ENCODE data around the gene APOO.

The APOO gene

DNA sequence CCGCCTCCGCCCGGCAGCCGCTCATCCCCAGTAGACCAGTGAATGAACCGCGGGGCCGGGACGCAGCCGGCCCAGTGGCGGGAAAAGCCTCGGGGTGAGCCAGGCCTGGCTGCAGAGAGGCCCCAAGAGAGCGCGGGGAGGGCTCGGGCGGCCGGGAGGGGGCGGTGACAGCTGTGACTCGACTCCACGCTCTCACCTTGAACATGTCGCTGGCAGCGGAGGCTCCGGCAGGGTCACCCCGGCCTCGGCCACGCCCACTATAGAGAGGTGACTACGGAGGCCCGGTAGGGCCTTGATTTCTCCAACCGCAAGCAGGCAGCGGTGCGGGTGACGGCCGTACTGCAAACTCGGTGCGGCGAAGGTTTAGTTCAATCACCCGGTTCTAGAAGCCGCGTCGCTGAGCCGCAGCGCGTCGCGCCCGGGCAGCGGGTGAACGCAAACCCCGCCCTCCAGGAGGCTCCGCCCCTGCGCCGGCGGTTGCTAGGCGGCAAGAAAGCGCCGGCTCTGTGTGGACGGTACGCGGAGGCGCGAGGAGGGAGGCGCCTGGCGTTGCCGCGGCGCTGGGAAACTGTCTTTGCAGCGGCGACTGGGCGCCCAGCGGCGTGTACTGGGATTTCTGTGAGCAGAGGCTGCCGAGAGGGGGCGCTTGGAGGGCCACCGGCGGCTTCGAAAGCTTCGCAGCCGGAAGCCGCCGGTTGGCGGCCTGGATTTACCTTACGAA, at the start of gene APOO, which contains the start of gene CXorf58:
Gene APOO, minus strand, starts transcription at position 441 of the 721 bp plus-strand sequence. Its CDS starts 236 bp downstream, at position 205.
Gene CXorf58, plus strand, starts transcription at position 509 of the 721 bp plus-strand sequence. CDS start 2,297 bp downstream, outside the sequence.
- peak; percentile 95 for DNase-seq (ENCODE audit: low read depth, low spot score)

- no peak for DNase-seq (ENCODE audit: low read depth, low spot score)
These were observed 46.7 kb upstream of the APOO start for GRCh38 chrX:23954396-23954795.

GRCh38 chrX:23953908-23954269, 46.2 kb upstream of the APOO start:
- DNase-seq (ENCODE audit: low read depth, low spot score) = no peak

DNA sequence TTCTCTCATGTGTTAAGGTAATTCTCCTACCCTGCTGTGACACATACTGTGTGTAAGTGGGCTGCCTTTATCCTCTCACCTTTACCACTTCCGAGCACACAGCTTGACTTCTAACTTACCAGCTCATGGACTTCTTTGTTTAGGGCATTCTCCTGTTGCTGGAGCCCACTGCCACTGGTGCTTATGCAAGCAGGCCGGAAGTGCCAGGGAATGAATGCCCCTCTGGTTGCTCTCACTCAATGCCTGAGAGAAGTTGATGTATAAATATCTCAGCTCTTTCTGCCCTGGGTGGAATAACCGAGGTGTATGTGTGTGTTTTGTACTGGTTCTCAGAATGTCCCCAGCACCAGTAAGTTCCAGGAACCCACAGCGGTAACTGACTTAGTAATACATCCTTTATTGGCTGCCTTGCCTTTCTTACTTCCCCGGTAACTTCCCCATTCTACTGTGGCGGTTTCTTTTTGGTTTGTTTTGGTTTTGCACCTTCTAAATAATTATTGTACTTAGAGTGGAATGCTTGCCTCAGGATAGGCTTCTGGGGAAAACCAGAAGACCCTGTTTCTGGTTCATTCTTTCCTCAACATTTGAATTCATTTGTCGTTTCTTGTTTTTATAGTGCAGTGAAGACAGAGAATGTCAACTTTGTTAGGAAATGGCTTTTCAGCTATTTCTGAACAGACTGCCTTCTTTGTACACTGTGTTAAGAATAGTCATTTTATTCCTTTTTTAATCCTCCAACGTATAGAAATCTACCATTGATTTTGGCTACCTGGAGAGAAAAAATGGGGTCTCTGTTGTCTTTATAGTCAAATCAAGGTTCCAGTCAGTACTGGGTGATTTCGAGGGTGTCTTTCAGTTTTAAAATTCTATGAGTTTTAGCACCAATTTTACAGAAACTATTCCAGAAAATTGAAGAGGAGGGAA, 45.5 kb upstream of the APOO start:
- peak; percentile 5 for DNase-seq (ENCODE audit: low read depth, low spot score)

- no peak for DNase-seq (ENCODE audit: low read depth, low spot score)
These were observed 44.7 kb upstream of the APOO start for GRCh38 chrX:23952391-23952790.

GRCh38 chrX:23945206-23945605, 37.5 kb upstream of the APOO start:
- no peak for DNase-seq (ENCODE audit: low read depth, low spot score)

DNA sequence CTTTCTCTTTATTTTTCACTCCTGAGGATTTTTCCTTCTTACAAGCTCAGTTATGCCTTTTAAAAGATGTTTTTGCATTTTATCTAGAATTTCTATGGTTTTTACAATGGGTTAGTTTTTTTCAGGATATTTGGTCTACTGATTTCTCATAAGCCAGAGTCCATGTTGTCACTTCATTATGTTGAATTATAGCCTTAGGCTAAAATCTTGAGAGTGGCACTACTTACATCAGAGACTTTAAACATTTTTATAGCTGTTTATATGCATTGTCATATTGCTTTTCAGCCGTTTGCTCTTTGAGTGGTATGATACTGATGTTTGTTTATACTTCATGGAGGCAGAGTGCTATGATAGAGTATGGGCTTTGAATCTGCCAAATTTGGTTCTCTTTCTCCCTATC, 36.5 kb upstream of the APOO start:
- no peak for DNase-seq (ENCODE audit: low read depth, low spot score)

GRCh38 chrX:23939203-23939602, 31.5 kb upstream of the APOO start:
- no peak for DNase-seq (ENCODE audit: low read depth, low spot score)

- no peak for DNase-seq (ENCODE audit: low read depth, low spot score)
These were observed 31.0 kb upstream of the APOO start for GRCh38 chrX:23938690-23939089.

DNA sequence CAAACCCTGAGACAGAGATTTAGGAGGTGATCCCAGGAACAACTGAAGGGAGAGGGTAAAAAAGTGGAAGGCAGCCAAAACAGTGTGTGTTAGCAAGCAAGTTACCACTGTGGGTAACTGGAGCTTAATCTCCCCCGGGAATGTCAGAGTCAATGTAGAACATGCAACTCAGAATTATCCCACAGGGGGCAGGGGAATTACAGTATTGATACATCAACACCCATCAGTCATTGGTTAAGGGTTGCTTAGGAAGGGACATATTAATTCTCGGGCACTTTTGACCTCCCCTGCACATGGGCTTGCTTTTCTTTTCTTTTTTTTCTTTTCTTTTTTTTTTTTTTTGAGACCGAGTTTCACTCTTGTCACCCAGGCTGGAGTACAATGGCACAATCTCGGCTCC, 29.4 kb upstream of the APOO start:
- peak; percentile 2 for DNase-seq (ENCODE audit: low read depth, low spot score)

DNA sequence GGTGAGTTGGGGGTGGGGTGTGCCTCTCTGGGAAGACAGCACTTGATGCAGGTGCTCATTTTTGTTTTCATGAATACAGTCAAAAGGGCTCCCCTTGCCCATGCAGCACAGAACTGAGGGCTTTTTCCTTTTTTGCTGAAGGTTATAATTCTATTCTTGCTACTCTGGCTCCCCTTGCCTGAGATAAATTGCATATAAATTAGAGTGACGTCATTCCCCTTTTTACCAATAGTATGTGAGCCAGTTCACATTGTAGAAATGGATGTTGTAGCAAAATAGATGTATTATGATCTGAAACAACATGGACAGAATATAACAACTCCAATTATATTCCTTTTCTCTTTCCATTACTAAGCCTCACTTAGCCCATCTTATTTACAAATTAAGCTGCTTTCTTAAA, 28.4 kb upstream of the APOO start:
- no peak for DNase-seq (ENCODE audit: low read depth, low spot score)

DNA sequence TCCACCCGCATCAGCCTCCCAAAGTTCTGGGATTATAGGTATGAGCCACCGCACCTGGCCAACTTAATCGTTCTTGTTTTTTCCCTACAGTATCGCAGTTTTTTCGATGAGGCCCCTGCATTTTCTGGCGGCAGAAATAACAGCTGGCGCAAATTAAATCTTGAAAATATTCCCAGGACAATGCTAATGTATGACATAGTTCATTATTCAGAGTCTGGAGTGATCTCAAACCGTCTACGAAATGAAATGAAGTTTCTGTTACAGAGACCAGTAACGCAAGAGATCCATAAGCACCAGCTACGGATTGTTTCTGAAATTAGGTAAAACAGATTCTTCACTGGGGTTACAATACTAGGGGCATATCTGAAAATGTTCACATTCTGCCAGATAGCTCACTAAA, 27.4 kb upstream of the APOO start:
- DNase-seq (ENCODE audit: low read depth, low spot score) = no peak

DNA sequence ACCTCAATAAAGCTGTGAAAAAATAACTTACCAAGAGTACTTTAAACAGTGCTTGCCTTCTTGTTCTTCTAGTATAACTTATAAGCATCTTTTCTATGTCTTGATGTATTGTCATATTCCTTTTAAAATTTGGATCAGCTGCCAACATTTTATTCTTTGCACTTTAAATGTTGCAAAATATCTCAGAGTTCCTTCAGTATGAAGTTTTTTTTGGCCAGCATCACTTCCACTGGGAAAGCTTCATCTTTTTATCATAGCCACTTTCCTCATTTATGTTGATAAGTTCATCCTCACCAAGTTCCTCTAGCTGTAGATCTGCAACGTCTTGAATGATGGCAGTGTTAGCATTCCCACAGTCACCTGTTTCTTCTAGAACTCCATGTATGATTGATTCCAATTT, 24.3 kb upstream of the APOO start:
- no peak for DNase-seq (ENCODE audit: low read depth, low spot score)

GRCh38 chrX:23930894-23931604, 23.3 kb upstream of the APOO start:
- DNase-seq (ENCODE audit: low read depth, low spot score) = no peak

DNA sequence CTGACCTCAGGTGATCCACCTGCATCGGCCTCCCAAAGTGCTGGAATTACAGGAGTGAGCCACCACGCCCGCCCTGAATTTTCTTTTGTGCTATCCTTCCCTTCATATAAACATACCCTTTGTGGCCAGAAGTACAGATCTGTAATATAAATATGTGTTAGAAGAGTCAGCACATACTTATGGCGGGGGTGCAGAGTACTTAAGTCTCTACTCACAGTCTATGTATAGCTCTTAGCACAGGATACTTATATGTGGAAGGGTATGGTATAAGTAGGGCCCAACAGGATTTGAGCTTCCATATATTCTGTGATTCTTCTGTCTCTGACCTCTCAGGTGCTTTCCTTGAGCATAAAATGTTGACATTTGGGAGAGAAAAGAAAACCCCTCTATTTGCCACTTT, 18.3 kb upstream of the APOO start:
- DNase-seq (ENCODE audit: low read depth, low spot score) = no peak

DNA sequence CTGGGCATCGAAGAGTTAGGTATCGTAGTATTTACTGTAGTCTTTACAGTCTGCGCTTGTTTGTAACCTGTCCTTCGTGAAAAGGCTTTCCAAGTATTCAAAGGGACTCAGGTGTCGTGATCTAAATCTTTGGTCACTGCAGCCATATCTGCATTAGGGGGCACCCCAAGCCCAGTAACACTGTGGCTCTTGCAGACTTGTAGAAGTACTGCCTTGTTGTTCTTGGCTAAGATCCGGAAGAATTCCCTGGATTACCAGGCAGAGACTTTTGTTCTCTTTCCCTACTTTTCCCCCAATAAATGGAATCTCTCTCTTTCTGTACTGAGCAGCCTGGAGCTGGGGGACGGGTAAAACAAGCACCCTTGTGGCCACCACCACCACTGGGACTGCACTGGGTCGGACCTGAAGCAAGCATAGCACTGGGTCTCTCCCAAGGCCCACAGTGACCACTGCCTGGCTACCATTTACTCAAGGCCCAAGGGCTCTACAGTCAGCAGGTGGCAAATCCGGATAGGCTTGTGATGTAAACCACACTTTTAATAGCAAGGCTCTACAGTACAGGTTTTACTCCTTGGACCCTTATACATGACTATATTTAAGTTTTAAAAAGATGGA, 12.1 kb upstream of the APOO start:
- peak; percentile 12 for DNase-seq (ENCODE audit: low read depth, low spot score)

DNA sequence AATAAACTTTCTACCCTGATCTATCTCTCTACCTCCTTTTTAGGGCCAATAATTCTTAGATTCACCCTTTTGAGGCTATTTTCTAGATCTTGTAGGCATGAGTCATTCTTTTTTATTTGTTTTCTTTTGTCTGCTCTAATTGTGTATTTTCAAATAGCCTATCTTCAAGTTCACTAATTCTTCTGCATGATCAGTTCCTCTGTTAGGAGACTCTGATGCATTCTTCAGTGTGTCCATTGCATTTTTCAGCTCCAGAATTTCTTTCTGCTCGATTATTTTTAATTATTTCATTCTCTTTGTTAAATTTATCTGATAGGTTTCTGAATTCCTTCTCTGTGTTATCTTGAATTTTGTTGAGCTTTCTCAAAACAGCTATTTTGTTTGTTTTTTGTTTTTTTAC, 11.4 kb upstream of the APOO start:
- no peak for DNase-seq (ENCODE audit: low read depth, low spot score)

DNA sequence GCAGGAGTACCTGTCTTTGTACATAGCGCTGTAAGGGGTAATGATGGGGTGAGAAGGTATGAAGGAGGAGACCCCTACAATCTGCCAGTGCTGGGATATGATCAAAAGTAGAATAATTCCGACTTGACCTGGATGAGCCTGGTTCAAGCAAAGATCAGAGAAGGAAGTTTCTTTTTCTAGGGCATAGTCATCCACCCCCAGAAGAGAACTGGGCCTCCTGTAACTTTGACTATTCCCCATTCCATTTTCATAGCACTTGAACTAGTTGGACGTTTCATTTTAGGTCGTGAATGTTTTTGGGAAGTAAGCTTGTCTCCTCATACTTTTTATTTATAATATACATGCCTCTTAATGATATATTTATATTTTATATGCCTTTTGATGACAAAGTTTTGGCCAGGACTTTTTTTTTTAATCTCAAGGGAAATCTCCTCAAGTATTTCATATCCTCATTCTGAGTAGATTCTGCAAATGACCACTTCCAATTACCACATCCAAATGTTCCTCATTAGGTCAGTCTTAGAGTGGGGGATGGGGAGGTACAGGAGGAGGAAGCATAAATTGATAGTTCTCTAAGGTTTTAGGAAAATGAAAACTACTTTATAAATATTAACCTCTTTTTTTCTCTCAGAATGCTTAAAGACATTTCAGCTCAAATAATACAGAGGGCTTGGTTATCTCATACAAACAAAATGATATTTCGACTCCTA, 3.5 kb upstream of the APOO start:
- no peak for DNase-seq (ENCODE audit: low read depth, low spot score)

- no peak for DNase-seq (ENCODE audit: low read depth, low spot score)
These were observed 674 bp upstream of the APOO start for GRCh38 chrX:23908219-23909004.

GRCh38 chrX:23907111-23907497, 634 bp downstream of the APOO start:
- DNase-seq (ENCODE audit: low read depth, low spot score) = no peak
